Measurements from ENCODE around the gene CUL2. TPM values are rescaled to one million over a fixed set of nuclear protein-coding genes. Genes with fewer than 3 reads are reported as not detected.
"Not testable (repeated sequence)": the region's sequence is repeated elsewhere in the genome, so short reads cannot be mapped to it uniquely, and the experiment has no call there.

CUL2 gene
- total RNA-seq, 2 donors from 2014 or later, result 15.5 to 17.3 TPM

DNA sequence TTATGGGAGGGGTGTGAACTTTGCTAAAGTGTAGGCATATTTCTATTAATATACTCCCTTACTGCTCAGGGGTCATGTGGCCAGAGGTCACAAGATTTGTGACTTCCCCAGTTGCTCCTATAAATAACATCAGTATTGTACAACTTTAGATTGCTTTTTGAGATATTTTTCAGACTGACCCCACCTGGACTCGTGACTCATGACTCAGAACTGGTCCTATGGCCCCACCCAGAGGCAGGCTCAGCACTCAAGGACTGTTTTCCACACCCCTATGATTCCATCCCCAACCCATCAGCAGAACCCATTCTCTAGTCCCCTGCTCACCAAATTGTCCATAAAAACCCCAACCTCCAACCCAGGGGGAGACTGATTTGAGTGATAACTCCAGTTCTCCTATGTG lies 2.7 kb upstream of the CUL2 start:
- no peak overlapping the region for H3K4me3 ChIP-seq
- TF ChIP-seq, protein P1, sequence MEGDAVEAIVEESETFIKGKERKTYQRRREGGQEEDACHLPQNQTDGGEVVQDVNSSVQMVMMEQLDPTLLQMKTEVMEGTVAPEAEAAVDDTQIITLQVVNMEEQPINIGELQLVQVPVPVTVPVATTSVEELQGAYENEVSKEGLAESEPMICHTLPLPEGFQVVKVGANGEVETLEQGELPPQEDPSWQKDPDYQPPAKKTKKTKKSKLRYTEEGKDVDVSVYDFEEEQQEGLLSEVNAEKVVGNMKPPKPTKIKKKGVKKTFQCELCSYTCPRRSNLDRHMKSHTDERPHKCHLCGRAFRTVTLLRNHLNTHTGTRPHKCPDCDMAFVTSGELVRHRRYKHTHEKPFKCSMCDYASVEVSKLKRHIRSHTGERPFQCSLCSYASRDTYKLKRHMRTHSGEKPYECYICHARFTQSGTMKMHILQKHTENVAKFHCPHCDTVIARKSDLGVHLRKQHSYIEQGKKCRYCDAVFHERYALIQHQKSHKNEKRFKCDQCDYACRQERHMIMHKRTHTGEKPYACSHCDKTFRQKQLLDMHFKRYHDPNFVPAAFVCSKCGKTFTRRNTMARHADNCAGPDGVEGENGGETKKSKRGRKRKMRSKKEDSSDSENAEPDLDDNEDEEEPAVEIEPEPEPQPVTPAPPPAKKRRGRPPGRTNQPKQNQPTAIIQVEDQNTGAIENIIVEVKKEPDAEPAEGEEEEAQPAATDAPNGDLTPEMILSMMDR (IDR thresholded peaks at IDR 0.05), result no peak
- no peak overlapping the region for H3K27ac ChIP-seq
- no peak for DNase-seq (ENCODE audit: low spot score)
- H3K9me3 ChIP-seq, result no peaks in the 10 kb centered on the region
- no peaks in the 10 kb centered on the region for H3K27me3 ChIP-seq
- H3K36me3 ChIP-seq, result no peaks in the 10 kb centered on the region
- H3K4me1 ChIP-seq, result peaks cover 0 to 24% of the 10 kb centered on the region in 2 donors

DNA sequence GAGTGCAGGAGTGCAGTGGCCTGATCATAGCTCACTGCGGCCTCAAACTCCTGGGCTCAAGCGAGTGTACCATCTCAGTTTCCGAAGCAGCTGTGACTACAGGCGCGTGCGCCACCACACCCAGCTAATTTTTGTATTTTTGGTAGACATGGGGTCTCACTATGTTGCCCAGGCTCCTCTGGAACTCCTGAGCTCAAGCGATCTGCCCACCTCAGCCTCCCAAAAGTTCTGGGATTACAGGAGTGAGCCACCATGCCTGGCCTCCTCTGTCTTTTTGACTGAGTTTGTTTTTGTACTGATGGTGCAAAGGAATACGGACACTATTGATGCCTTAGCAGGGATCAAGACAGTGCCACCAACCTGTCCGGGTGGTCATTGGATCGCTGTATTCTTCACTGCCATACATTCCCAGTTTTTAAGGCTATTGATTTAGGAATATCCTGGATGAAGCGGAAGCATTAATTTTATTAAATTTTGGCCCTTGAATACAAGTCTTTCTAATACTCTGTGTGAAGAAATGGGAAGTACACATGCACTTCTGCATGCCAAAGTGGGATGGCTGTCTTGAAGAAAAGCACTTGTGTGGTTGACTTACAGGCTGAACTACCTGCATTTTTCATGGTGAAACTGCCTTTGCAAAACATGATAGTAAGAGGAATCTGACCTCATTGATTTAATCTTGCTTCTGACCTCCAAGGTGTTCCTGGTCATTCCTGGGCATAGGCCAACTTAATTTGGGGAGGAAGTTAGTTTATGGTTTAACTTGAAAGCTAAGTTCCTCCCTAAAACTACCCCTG lies 2.1 kb upstream of the CUL2 start:
- Histone ChIP-seq H3K4me3 (no peak overlapping the region), H3K27me3 (no peaks in the 10 kb centered on the region), H3K27ac (no peak overlapping the region), H3K9me3 (no peaks in the 10 kb centered on the region), H3K4me1 (peaks cover 0 to 24% of the 10 kb centered on the region in 2 donors), H3K36me3 (no peaks in the 10 kb centered on the region)
- TF ChIP-seq, protein P1 (IDR thresholded peaks at IDR 0.05), result no peak
- no peak for DNase-seq (ENCODE audit: low spot score)

DNA sequence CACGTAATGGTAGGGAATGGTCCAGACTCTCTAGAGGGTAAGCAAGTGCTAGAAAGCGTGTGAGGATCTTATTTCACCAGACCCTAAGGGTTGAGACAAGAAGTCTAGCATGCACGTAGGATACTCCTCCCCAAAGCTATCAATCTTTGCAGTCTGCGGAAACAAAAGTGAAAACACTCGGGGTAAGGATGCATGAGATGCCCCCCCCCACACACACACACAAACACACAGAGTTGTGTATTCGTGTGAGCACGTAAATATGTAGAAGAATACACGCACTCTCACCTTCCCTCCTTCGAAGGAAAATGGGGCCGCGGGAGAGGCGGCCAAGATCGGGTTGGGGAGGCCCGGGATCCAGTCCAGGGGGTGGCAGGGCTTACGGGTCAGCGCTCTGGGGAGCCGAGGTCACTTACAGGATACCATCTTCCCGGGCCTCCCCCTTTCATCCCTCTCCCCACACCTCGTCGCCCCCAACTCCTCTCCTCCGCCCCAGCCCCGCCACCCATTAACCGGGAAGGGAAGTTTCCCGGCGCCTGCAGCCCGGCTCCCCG lies 455 bp downstream of the CUL2 start:
- peaks cover 0 to 40% of the 10 kb centered on the region in 2 donors for H3K4me1 ChIP-seq
- no peaks in the 10 kb centered on the region for H3K9me3 ChIP-seq
- H3K27ac ChIP-seq, result peak overlapping the region; percentile 94
- H3K36me3 ChIP-seq, result no peaks in the 10 kb centered on the region
- no peaks in the 10 kb centered on the region for H3K27me3 ChIP-seq
- H3K4me3 ChIP-seq, result peak overlapping the region; percentile 68 to 88
- TF ChIP-seq, protein P1 (IDR thresholded peaks at IDR 0.05), result no peak
- DNase-seq (ENCODE audit: low spot score), result no peak

DNA sequence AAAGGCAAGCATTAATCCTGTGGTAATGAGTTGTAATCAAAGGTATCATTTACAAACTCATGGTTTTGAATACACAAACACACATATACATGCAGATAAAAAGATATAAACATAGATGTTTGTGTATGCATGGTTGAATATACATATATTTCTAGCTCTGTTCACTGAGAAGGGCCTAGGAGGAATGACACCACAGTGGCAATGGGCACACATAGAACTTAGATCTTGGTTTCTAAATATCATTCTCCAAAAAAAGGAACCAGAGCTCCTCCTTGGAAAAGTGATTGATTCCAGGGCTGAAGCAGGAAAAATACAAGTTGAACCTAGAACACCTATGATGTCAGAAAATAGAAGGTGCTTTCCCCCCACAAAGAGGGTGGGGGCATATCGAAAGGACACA lies 6.9 kb downstream of the CUL2 start:
- Histone ChIP-seq H3K27me3 (no peaks in the 10 kb centered on the region), H3K4me3 (no peak overlapping the region), H3K9me3 (no peaks in the 10 kb centered on the region), H3K36me3 (no peaks in the 10 kb centered on the region), H3K27ac (no peak overlapping the region), H3K4me1 (peaks cover 0 to 19% of the 10 kb centered on the region in 2 donors)
- TF ChIP-seq, protein P1 (IDR thresholded peaks at IDR 0.05), result no peak
- no peak for DNase-seq (ENCODE audit: low spot score)

DNA sequence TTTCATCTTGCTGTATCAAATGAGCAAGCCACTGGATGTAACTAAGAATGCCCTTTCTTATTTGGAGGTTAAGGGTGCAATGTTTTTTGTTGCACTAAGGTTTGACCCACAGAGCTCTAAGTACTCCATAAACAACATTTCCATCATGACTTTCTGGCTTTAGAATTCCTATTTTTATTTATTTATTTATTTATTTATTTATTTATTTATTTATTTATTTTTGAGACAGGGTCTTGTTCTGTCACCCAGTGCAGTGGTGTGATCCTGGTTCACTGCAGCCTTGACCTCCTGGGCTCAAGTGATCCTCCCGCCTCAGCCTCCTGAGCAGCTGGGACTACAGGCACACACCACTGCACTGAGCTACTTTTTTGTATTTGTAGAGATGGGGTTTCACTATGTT lies 9.9 kb downstream of the CUL2 start:
- H3K36me3 ChIP-seq; H3K27me3 ChIP-seq; H3K9me3 ChIP-seq; DNase-seq (ENCODE audit: low spot score); H3K4me3 ChIP-seq; H3K27ac ChIP-seq; H3K4me1 ChIP-seq: not testable (repeated sequence)

DNA sequence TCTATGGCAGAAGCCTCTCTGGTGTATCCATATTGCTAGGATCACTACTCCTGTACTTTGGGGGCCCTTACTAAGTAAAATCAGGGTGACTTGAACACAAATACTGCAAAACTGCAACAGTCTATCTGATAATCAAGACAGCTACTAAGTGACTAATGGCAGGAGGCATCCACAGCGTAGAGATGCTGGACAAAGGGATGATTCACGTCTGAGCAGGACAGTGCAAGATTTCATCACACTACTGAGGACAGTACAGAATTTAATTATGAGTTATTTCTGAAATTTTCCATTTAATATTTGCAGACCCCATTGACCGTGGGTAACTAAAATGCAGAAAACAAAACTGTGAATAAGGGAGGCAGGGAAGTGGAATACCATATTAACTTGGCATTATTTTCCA lies 10.4 kb downstream of the CUL2 start:
- Histone ChIP-seq H3K9me3 (no peaks in the 10 kb centered on the region), H3K4me3 (no peak overlapping the region), H3K27me3 (no peaks in the 10 kb centered on the region), H3K4me1 (no peaks in the 10 kb centered on the region), H3K36me3 (no peaks in the 10 kb centered on the region), H3K27ac (no peak overlapping the region)
- TF ChIP-seq, protein P1 (IDR thresholded peaks at IDR 0.05), result no peak
- no peak for DNase-seq (ENCODE audit: low spot score)

All from right atrium auricular region (tissue), 2 donors.